Upper lobe of left lung (tissue), 6 donors: ENCODE measurements around the gene TFAP2A. TPM values are rescaled to one million over a fixed set of nuclear protein-coding genes. Genes with fewer than 3 reads are reported as not detected.

Experiments used
- ATAC-seq, 2 donors: fragments of 200-7000 bp; cut with Tn5 transposase; one replicate each; pipeline ENCODE4 v1.9.1; 2022; ENCODE audit warnings: mild to moderate bottlenecking in 2 of 2, moderate library complexity in 2 of 2; ENCODE audit not compliant: low FRiP score in 2 of 2
- DNase-seq, 2 donors: peaks; one replicate each; pipeline ENCODE4 v3.0.0-alpha.2; 2019 to 2020
- H3K27ac ChIP-seq, 4 donors: fragments of 200-600 bp; sonication (generic); one replicate each; pipeline ENCODE4 v1.5.1; 2016 to 2019
- H3K27me3 ChIP-seq, 4 donors: fragments of 200-600 bp; sonication (generic); one replicate each; pipeline ENCODE4 v1.5.1; 2017 to 2019
- H3K36me3 ChIP-seq, 4 donors: fragments of 200-600 bp; sonication (generic); one replicate each; pipeline ENCODE4 v1.5.1; 2016 to 2019
- H3K4me1 ChIP-seq, 4 donors: fragments of 200-600 bp; sonication (generic); one replicate each; pipeline ENCODE4 v1.5.1; 2018 to 2019
- H3K4me3 ChIP-seq, 4 donors: fragments of 200-600 bp; sonication (generic); one replicate each; pipeline ENCODE4 v1.5.1; 2017 to 2019; ENCODE audit warnings: mild to moderate bottlenecking in 2 of 4, moderate library complexity in 1 of 4
- H3K9me3 ChIP-seq, 4 donors: fragments of 200-600 bp; sonication (generic); one replicate each; pipeline ENCODE4 v1.5.1; 2018 to 2019
- CTCF ChIP-seq, 6 experiments: fragments of 450-650 bp in 4 of 6; fragments of 200-600 bp in 2 of 6; sonication (generic) in 2 of 6; IDR thresholded peaks; one replicate each; pipeline ENCODE4 v1.5.1; 2016 to 2019; ENCODE audit warnings: antibody characterized with exemption in 6 of 6
- EP300 ChIP-seq, 4 donors: sonication (generic); formaldehyde crosslinking; IDR thresholded peaks; one replicate each; pipeline ENCODE4 v1.5.1; 2017; ENCODE audit warnings: antibody characterized with exemption in 4 of 4, control low read depth in 2 of 4
- POLR2A ChIP-seq, 4 donors: fragments of 450-650 bp; IDR thresholded peaks; one replicate each; pipeline ENCODE4 v1.5.1; 2016 to 2017; ENCODE audit warnings: antibody characterized with exemption in 4 of 4, mild to moderate bottlenecking in 2 of 4
- POLR2AphosphoS5 ChIP-seq, 2 donors: sonication (generic); formaldehyde crosslinking; IDR thresholded peaks; one replicate each; pipeline ENCODE4 v1.5.1; 2017; ENCODE audit warnings: antibody characterized with exemption in 2 of 2
- WGBS, 2 donors: methylation state at CpG; one replicate each; pipeline ENCODE4 v1.1.5; 2017 to 2018; 5-methylcytosine and 5-hydroxymethylcytosine counted together
- total RNA-seq, 6 donors: library from RNA; depleted of rRNA in 4 of 6; stranded (reverse); fragments of >200 nt in 4 of 6; gene quantifications; one replicate each; pipeline versions ENCODE4 v1.1.0 to v1.2.1, GENCODE V29; 2016 to 2021
- donor health status: DM: no; HTN: no; CAD: no; lungs with moderate emphysema.
- donor health status: DM: no; HTN: yes; CAD: no; lungs with severe emphysema.

The TFAP2A gene
- total RNA-seq, 6 donors from 2014 or later, result 0.69 to 7.8 (median 1.1) TPM; not detected in 1

- TF ChIP-seq CTCF (IDR thresholded peaks at IDR 0.05), result no peak
- TF ChIP-seq EP300 (IDR thresholded peaks at IDR 0.05), result no peak
- TF ChIP-seq POLR2A (IDR thresholded peaks at IDR 0.05), result no peak
- TF ChIP-seq POLR2AphosphoS5 (IDR thresholded peaks at IDR 0.05), result no peak
- H3K4me3 ChIP-seq, result no peak overlapping the region
- no peak overlapping the region for H3K27ac ChIP-seq
- H3K36me3 ChIP-seq, result no peaks in the 10 kb centered on the region
- DNase-seq, result no peak
- H3K4me1 ChIP-seq, result peaks cover 11 to 37% (median 17%) of the 10 kb centered on the region in 4 donors
- H3K9me3 ChIP-seq, result no peaks in the 10 kb centered on the region
- no peak for ATAC-seq
- peaks cover 0 to 82% (median 49%) of the 10 kb centered on the region in 4 donors for H3K27me3 ChIP-seq
- 17 to 20% methylated on average over 7 of the region's 7 CpGs for WGBS, 2 donors
Measured at GRCh38 chr6:10422737-10423034, 7.8 kb upstream of the TFAP2A start.

GRCh38 chr6:10421921-10422736, 7.3 kb upstream of the TFAP2A start:
- ATAC-seq (no peak), DNase-seq (peak in 1 of 2 donors; percentile 52)
- no peak overlapping the region for H3K27ac ChIP-seq
- no peaks in the 10 kb centered on the region for H3K36me3 ChIP-seq
- WGBS, 2 donors, result 20 to 23% methylated on average over 20 to 21 of the region's 39 CpGs
- TF ChIP-seq CTCF (IDR thresholded peaks at IDR 0.05), result no peak
- no peak for TF ChIP-seq EP300 (IDR thresholded peaks at IDR 0.05)
- no peak for TF ChIP-seq POLR2A (IDR thresholded peaks at IDR 0.05)
- no peak for TF ChIP-seq POLR2AphosphoS5 (IDR thresholded peaks at IDR 0.05)
- H3K9me3 ChIP-seq, result no peaks in the 10 kb centered on the region
- no peak overlapping the region for H3K4me3 ChIP-seq
- peaks cover 11 to 42% (median 18%) of the 10 kb centered on the region in 4 donors for H3K4me1 ChIP-seq
- peaks cover 0 to 88% (median 52%) of the 10 kb centered on the region in 4 donors for H3K27me3 ChIP-seq

- Histone ChIP-seq H3K4me3 (no peak overlapping the region), H3K27ac (no peak overlapping the region), H3K9me3 (no peaks in the 10 kb centered on the region), H3K4me1 (peaks cover 11 to 43% (median 16%) of the 10 kb centered on the region in 4 donors), H3K27me3 (peaks cover 0 to 96% (median 54%) of the 10 kb centered on the region in 4 donors), H3K36me3 (no peaks in the 10 kb centered on the region)
- ATAC-seq, result no peak
- 6% methylated on average over 43 to 47 of the region's 47 CpGs for WGBS, 2 donors
- no peak for TF ChIP-seq CTCF (IDR thresholded peaks at IDR 0.05)
- TF ChIP-seq POLR2A (IDR thresholded peaks at IDR 0.05), result no peak
- no peak for TF ChIP-seq POLR2AphosphoS5 (IDR thresholded peaks at IDR 0.05)
- TF ChIP-seq EP300 (IDR thresholded peaks at IDR 0.05), result no peak
- DNase-seq, result peak in 1 of 2 donors; percentile 60
Measured at GRCh38 chr6:10421158-10421920, 6.5 kb upstream of the TFAP2A start.

- DNase-seq, result no peak
- ATAC-seq, result no peak
- Histone ChIP-seq H3K27ac (no peak overlapping the region), H3K4me3 (no peak overlapping the region), H3K36me3 (no peaks in the 10 kb centered on the region), H3K4me1 (peaks cover 5 to 36% (median 10%) of the 10 kb centered on the region in 4 donors), H3K27me3 (peaks cover under 1 to 97% (median 54%) of the 10 kb centered on the region in 4 donors), H3K9me3 (no peaks in the 10 kb centered on the region)
- no peak for TF ChIP-seq EP300 (IDR thresholded peaks at IDR 0.05)
- no peak for TF ChIP-seq CTCF (IDR thresholded peaks at IDR 0.05)
- no peak for TF ChIP-seq POLR2AphosphoS5 (IDR thresholded peaks at IDR 0.05)
- TF ChIP-seq POLR2A (IDR thresholded peaks at IDR 0.05), result no peak
- WGBS, 2 donors, result 11 to 16% methylated on average over 13 to 21 of the region's 21 CpGs
Measured at GRCh38 chr6:10420546-10421157, 5.8 kb upstream of the TFAP2A start.
